ENCODE data around the gene ADIPOR1.
"Not testable (repeated sequence)": the region's sequence is repeated elsewhere in the genome, so short reads cannot be mapped to it uniquely, and the experiment has no call there.

Gene ADIPOR1

GRCh38 chr1:202941372-202941771, 16.7 kb downstream of the ADIPOR1 start:
- Histone ChIP-seq H4K20me1 (ENCODE audit: insufficient read depth, low read length) (no peaks in the 10 kb centered on the region; the same call in 1 of the 2 replicates), H2AFZ (ENCODE audit: low read depth, low read length) (no peak overlapping the region), H3K9ac (ENCODE audit: low read length) (no peak overlapping the region), H3K79me2 (ENCODE audit: low read length) (no peaks in the 10 kb centered on the region), H3K4me1 (ENCODE audit: low read length) (no peaks in the 10 kb centered on the region), H3K4me2 (ENCODE audit: low read length) (no peak overlapping the region), H3K4me3 (ENCODE audit: low read length) (no peak overlapping the region), H3K36me3 (replicated peaks; ENCODE audit: low read depth, low read length) (peaks cover 57% of the 10 kb centered on the region), H3K27me3 (ENCODE audit: low read depth, low read length) (no peaks in the 10 kb centered on the region), H3K9me3 (ENCODE audit: insufficient read depth, low read length) (no peaks in the 10 kb centered on the region), H3K27ac (ENCODE audit: low read length) (no peak overlapping the region)
- TF ChIP-seq CTCF (IDR thresholded peaks at IDR 0.05; ENCODE audit: low read depth, low read length), result no peak
- TF ChIP-seq EZH2phosphoT487 (IDR thresholded peaks at IDR 0.05; ENCODE audit: low read depth), result no peak

- H3K4me3 ChIP-seq (ENCODE audit: low read length), result no peak overlapping the region
- H2AFZ ChIP-seq (ENCODE audit: low read depth, low read length), result no peak overlapping the region
- no peaks in the 10 kb centered on the region for H3K27me3 ChIP-seq (ENCODE audit: low read depth, low read length)
- H3K36me3 ChIP-seq (replicated peaks; ENCODE audit: low read depth, low read length), result peaks cover 49% of the 10 kb centered on the region
- no peak overlapping the region for H3K9ac ChIP-seq (ENCODE audit: low read length)
- H3K9me3 ChIP-seq (ENCODE audit: insufficient read depth, low read length), result no peaks in the 10 kb centered on the region
- no peak overlapping the region for H3K4me2 ChIP-seq (ENCODE audit: low read length)
- H4K20me1 ChIP-seq (ENCODE audit: insufficient read depth, low read length), result no peaks in the 10 kb centered on the region
- no peak overlapping the region for H3K27ac ChIP-seq (ENCODE audit: low read length)
- H3K4me1 ChIP-seq (ENCODE audit: low read length), result no peaks in the 10 kb centered on the region
- TF ChIP-seq CTCF (IDR thresholded peaks at IDR 0.05; ENCODE audit: low read depth, low read length) (no peak), EZH2phosphoT487 (IDR thresholded peaks at IDR 0.05; ENCODE audit: low read depth) (no peak)
- H3K79me2 ChIP-seq (ENCODE audit: low read length), result no peaks in the 10 kb centered on the region
These were observed 17.6 kb downstream of the ADIPOR1 start for GRCh38 chr1:202940561-202940960.

DNA sequence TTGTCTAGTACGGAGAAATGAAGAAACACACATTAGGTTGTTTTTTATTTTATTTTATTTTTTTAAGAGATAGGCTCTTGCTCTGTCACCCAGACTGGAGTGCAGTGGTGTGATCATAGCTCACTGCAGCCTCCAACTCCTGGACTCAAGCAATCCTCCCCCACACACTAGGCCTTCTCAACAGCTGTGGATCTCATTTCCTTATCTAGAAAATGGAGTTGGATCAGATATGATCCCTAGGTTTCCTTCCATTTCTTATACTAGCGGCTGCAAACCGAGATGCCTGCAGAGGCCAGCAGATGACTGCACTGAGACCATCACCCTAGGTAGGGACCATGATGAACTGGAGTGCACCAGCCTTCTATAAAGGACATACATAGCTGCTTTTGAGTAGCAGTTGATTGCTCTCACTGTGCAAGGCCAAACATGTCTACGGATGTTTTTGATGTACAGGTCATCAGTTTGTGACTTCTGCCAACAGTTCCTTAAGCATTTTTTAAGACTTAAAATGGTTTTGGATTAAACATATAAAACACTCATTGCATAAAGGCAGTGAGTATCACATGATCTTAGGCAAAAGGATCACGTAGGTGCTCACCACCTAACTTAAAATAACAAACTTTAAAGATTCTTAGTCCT, 19.7 kb downstream of the ADIPOR1 start:
- Histone ChIP-seq H3K4me2 (ENCODE audit: low read length) (no peak overlapping the region), H2AFZ (ENCODE audit: low read depth, low read length) (no peak overlapping the region), H3K27me3 (ENCODE audit: low read depth, low read length) (no peaks in the 10 kb centered on the region), H3K4me3 (ENCODE audit: low read length) (no peak overlapping the region), H3K9me3 (ENCODE audit: insufficient read depth, low read length) (no peaks in the 10 kb centered on the region), H3K27ac (ENCODE audit: low read length) (no peak overlapping the region), H3K9ac (ENCODE audit: low read length) (no peak overlapping the region), H3K79me2 (ENCODE audit: low read length) (no peaks in the 10 kb centered on the region), H4K20me1 (ENCODE audit: insufficient read depth, low read length) (no peaks in the 10 kb centered on the region), H3K4me1 (ENCODE audit: low read length) (no peaks in the 10 kb centered on the region), H3K36me3 (replicated peaks; ENCODE audit: low read depth, low read length) (peaks cover 28% of the 10 kb centered on the region)
- TF ChIP-seq EZH2phosphoT487 (IDR thresholded peaks at IDR 0.05; ENCODE audit: low read depth), result no peak
- TF ChIP-seq CTCF (IDR thresholded peaks at IDR 0.05; ENCODE audit: low read depth, low read length), result no peak

DNA sequence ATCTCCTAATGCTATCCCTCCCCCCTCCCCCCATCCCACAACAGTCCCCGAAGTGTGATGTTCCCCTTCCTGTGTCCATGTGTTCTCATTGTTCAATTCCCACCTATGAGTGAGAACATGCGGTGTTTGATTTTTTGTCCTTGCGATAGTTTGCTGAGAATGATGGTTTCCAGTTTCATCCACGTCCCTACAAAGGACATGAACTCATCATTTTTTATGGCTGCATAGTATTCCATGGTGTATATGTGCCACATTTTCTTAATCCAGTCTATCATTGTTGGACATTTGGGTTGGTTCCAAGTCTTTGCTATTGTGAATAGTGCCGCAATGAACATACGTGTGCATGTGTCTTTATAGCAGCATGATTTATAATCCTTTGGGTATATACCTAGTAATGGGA, 21.7 kb downstream of the ADIPOR1 start:
- not testable (repeated sequence) for H3K4me2 ChIP-seq (ENCODE audit: low read length); H3K9ac ChIP-seq (ENCODE audit: low read length); H3K4me1 ChIP-seq (ENCODE audit: low read length); H3K79me2 ChIP-seq (ENCODE audit: low read length); H3K9me3 ChIP-seq (ENCODE audit: insufficient read depth, low read length); H3K27me3 ChIP-seq (ENCODE audit: low read depth, low read length); H3K4me3 ChIP-seq (ENCODE audit: low read length); H4K20me1 ChIP-seq (ENCODE audit: insufficient read depth, low read length); H2AFZ ChIP-seq (ENCODE audit: low read depth, low read length); H3K27ac ChIP-seq (ENCODE audit: low read length)
- peaks cover 14% of the 10 kb centered on the region for H3K36me3 ChIP-seq (replicated peaks; ENCODE audit: low read depth, low read length)
